HL-60 (cell line): ENCODE results near the gene PLP2.

Experiments used
- DNase-seq, 2 experiments: peaks; one replicate each; pipeline ENCODE4 v3.0.0-alpha.2; 2010 to 2020; ENCODE audit warnings: low read depth in 1 of 2, low spot score in 1 of 2
- H3K27ac ChIP-seq: fragments of 250-450 bp; sonication (Bioruptor Pico); replicated peaks from 2 replicates; pipeline ENCODE4 v1.5.1; 2020; ENCODE audit warnings: mild to moderate bottlenecking, moderate library complexity
- H3K27me3 ChIP-seq: fragments of 250-450 bp; sonication (Bioruptor Pico); 2 replicates; pipeline ENCODE4 v1.5.1; 2021; ENCODE audit warnings: mild to moderate bottlenecking, moderate library complexity; ENCODE audit not compliant: insufficient read depth, poor library complexity, severe bottlenecking
- H3K4me3 ChIP-seq: replicated peaks from 2 replicates; pipeline ENCODE4 v1.5.1; 2011; ENCODE audit warnings: mild to moderate bottlenecking, control low read depth, low read length; ENCODE audit not compliant: insufficient read depth
- GABPA ChIP-seq: IDR thresholded peaks from 2 replicates; pipeline ENCODE4 v1.6.1; 2012; ENCODE audit warnings: low read depth
- POLR2AphosphoS5 ChIP-seq: IDR thresholded peaks from 2 replicates; pipeline ENCODE4 v1.6.1; 2012; ENCODE audit warnings: low read depth
- SPI1 ChIP-seq: IDR thresholded peaks from 2 replicates; pipeline ENCODE4 v1.6.1; 2012; ENCODE audit warnings: low read depth, mild to moderate bottlenecking, borderline replicate concordance
- TF ChIP-seq, protein P1 (sequence below): IDR thresholded peaks from 2 replicates; pipeline ENCODE4 v1.6.1; 2012; ENCODE audit warnings: low read depth; ENCODE audit not compliant: insufficient replicate concordance
- TF ChIP-seq, protein P2 (sequence below): IDR thresholded peaks from one replicate; pipeline ENCODE4 v1.5.1; 2011; ENCODE audit warnings: low read length, control low read depth, inconsistent platforms; ENCODE audit not compliant: insufficient read depth

The PLP2 gene

DNA sequence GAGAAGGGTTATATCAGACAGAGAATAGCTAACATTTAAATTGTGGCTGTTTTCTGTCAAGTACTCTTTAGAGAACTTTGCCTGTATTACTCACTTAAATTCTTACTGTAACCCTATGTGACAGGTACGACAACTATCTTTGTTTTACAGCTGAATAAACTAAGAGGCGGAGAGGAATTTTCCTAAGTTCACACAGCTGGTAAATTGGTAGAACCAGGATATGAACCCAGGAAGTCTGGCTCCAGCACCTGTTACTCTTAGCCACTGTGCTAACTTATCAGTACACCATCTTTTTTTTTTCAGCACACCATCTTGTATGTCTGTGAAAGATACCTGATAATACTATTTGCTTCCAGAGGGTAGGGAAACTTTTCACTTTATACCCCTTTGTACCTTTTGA lies 30.3 kb downstream of the PLP2 start:
- no peak for TF ChIP-seq POLR2AphosphoS5
- TF ChIP-seq, protein P1, sequence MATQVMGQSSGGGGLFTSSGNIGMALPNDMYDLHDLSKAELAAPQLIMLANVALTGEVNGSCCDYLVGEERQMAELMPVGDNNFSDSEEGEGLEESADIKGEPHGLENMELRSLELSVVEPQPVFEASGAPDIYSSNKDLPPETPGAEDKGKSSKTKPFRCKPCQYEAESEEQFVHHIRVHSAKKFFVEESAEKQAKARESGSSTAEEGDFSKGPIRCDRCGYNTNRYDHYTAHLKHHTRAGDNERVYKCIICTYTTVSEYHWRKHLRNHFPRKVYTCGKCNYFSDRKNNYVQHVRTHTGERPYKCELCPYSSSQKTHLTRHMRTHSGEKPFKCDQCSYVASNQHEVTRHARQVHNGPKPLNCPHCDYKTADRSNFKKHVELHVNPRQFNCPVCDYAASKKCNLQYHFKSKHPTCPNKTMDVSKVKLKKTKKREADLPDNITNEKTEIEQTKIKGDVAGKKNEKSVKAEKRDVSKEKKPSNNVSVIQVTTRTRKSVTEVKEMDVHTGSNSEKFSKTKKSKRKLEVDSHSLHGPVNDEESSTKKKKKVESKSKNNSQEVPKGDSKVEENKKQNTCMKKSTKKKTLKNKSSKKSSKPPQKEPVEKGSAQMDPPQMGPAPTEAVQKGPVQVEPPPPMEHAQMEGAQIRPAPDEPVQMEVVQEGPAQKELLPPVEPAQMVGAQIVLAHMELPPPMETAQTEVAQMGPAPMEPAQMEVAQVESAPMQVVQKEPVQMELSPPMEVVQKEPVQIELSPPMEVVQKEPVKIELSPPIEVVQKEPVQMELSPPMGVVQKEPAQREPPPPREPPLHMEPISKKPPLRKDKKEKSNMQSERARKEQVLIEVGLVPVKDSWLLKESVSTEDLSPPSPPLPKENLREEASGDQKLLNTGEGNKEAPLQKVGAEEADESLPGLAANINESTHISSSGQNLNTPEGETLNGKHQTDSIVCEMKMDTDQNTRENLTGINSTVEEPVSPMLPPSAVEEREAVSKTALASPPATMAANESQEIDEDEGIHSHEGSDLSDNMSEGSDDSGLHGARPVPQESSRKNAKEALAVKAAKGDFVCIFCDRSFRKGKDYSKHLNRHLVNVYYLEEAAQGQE: no peak
- TF ChIP-seq, protein P2, sequence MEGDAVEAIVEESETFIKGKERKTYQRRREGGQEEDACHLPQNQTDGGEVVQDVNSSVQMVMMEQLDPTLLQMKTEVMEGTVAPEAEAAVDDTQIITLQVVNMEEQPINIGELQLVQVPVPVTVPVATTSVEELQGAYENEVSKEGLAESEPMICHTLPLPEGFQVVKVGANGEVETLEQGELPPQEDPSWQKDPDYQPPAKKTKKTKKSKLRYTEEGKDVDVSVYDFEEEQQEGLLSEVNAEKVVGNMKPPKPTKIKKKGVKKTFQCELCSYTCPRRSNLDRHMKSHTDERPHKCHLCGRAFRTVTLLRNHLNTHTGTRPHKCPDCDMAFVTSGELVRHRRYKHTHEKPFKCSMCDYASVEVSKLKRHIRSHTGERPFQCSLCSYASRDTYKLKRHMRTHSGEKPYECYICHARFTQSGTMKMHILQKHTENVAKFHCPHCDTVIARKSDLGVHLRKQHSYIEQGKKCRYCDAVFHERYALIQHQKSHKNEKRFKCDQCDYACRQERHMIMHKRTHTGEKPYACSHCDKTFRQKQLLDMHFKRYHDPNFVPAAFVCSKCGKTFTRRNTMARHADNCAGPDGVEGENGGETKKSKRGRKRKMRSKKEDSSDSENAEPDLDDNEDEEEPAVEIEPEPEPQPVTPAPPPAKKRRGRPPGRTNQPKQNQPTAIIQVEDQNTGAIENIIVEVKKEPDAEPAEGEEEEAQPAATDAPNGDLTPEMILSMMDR: no peak
- TF ChIP-seq SPI1: no peak
- TF ChIP-seq GABPA: no peak
- Histone ChIP-seq H3K27ac (no peak overlapping the region), H3K27me3 (no peaks in the 10 kb centered on the region), H3K4me3 (no peak overlapping the region)
- no peak for DNase-seq

DNA sequence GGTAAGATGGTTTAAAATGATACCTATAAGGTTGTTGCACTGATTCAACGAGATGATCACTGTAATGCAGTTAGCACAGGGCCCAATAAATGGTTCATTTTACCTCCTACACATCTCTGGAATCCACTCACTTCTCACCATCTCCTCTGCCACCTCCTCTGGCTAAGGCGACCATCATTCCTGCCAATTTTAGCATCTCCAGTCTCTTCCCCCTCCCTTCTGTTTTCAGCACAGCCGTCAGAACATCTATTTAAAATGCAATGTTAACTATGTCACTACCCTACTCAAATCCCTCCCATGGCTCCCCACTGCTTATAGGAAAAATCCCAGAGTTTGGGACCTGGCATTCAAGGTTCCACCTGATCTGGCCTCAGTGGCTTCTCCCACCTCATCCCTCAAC lies 31.8 kb downstream of the PLP2 start:
- no peak for DNase-seq
- Histone ChIP-seq H3K27me3 (no peaks in the 10 kb centered on the region), H3K27ac (no peak overlapping the region), H3K4me3 (no peak overlapping the region)
- no peak for TF ChIP-seq POLR2AphosphoS5
- TF ChIP-seq, protein P1: no peak
- TF ChIP-seq, protein P2: no peak
- TF ChIP-seq SPI1: no peak
- TF ChIP-seq GABPA: no peak

DNA sequence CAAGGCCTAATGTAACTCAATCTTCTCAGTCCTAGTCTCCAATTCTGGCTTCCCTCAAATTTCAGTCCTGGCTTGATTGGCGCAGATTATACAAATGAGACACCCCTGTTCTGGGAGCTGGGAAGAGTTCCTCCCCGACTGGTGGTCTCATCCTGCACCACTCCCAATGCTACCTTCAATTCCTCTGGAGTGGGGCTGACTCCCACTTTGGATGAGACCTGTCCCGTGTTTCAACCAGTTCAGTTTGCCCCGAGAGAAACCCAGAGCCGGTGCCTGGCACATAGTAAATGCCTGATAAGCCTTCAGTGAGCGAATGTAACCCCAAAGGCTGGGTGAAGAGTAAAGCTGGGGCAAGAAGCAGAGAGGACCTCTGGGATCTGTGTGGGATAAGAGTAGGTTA lies 32.3 kb downstream of the PLP2 start:
- no peaks in the 10 kb centered on the region for H3K27me3 ChIP-seq
- H3K27ac ChIP-seq: no peak overlapping the region
- no peak for DNase-seq
- TF ChIP-seq, protein P2: no peak
- TF ChIP-seq GABPA: no peak
- TF ChIP-seq SPI1: no peak
- TF ChIP-seq, protein P1: no peak
- no peak for TF ChIP-seq POLR2AphosphoS5
- H3K4me3 ChIP-seq: no peak overlapping the region
